HepG2 (cell line): ENCODE results near the gene SPSB2. TPM values are rescaled to one million over a fixed set of nuclear protein-coding genes. Genes with fewer than 3 reads are reported as not detected.

Experiments
- ARID2 ChIP-seq: sonication (generic); formaldehyde crosslinking; IDR thresholded peaks from 2 replicates; pipeline ENCODE4 v1.8.1; 2022; ENCODE audit warnings: mild to moderate bottlenecking, missing genetic modification reagents, borderline replicate concordance
- ATF7 ChIP-seq, 2 experiments: fragments of 450-650 bp in 1 of 2; sonication (generic) in 1 of 2; formaldehyde crosslinking in 1 of 2; IDR thresholded peaks; 2 replicates each; pipeline versions ENCODE4 v1.4.0 to v1.6.1; 2016 to 2020; ENCODE audit warnings: antibody characterized with exemption in 1 of 2, mild to moderate bottlenecking in 1 of 2, missing genetic modification reagents in 1 of 2
- CBFB ChIP-seq: sonication (generic); formaldehyde crosslinking; IDR thresholded peaks from 2 replicates; pipeline ENCODE4 v1.4.0; 2020; ENCODE audit warnings: missing genetic modification reagents
- FOSL2 ChIP-seq: sonication (generic); formaldehyde crosslinking; IDR thresholded peaks from 2 replicates; pipeline ENCODE4 v1.4.0; 2020; ENCODE audit warnings: missing genetic modification reagents
- FOXC1 ChIP-seq: sonication (generic); formaldehyde crosslinking; IDR thresholded peaks from 2 replicates; pipeline ENCODE4 v1.8.0; 2022; ENCODE audit warnings: mild to moderate bottlenecking, missing genetic modification reagents, borderline replicate concordance
- KAT8 ChIP-seq: IDR thresholded peaks from 2 replicates; pipeline ENCODE4 v1.6.1; 2016; ENCODE audit warnings: missing genetic modification reagents, missing compliant biosample characterization
- NONO ChIP-seq, 2 experiments: fragments of 450-650 bp in 1 of 2; sonication (generic) in 1 of 2; formaldehyde crosslinking in 1 of 2; IDR thresholded peaks in 1 of 2; conservative IDR thresholded peaks in 1 of 2; 2 replicates each; pipeline versions ENCODE4 v1.6.1 to v1.8.0; 2017 to 2022; ENCODE audit warnings: mild to moderate bottlenecking in 1 of 2, missing genetic modification reagents in 1 of 2, moderate library complexity in 1 of 2
- POGZ ChIP-seq: sonication (generic); formaldehyde crosslinking; IDR thresholded peaks from 2 replicates; pipeline ENCODE4 v1.4.0; 2020; ENCODE audit warnings: mild to moderate bottlenecking, missing genetic modification reagents
- PPARG ChIP-seq: conservative IDR thresholded peaks from 2 replicates; pipeline ENCODE4 v1.6.1; 2016; ENCODE audit warnings: missing biosample characterization, missing genetic modification reagents
- RAD21 ChIP-seq: fragments of 450-650 bp; formaldehyde crosslinking; IDR thresholded peaks from 2 replicates; pipeline ENCODE4 v1.5.0; 2020; ENCODE audit warnings: mild to moderate bottlenecking
- SIX4 ChIP-seq: sonication (generic); formaldehyde crosslinking; IDR thresholded peaks from 2 replicates; pipeline ENCODE4 v1.4.0; 2020; ENCODE audit warnings: missing genetic modification reagents
- TBX3 ChIP-seq: fragments of 450-650 bp; IDR thresholded peaks from 2 replicates; pipeline ENCODE4 v1.6.1; 2017; ENCODE audit warnings: antibody characterized with exemption, mild to moderate bottlenecking, inconsistent platforms, borderline replicate concordance
- TMF1 ChIP-seq: sonication (generic); formaldehyde crosslinking; IDR thresholded peaks from 2 replicates; pipeline ENCODE4 v1.8.1; 2022; ENCODE audit warnings: low read depth, missing genetic modification reagents
- TOE1 ChIP-seq: sonication (generic); formaldehyde crosslinking; IDR thresholded peaks from 2 replicates; pipeline ENCODE4 v1.4.0; 2020; ENCODE audit warnings: mild to moderate bottlenecking, missing genetic modification reagents
- TSC22D2 ChIP-seq: sonication (generic); formaldehyde crosslinking; IDR thresholded peaks from 2 replicates; pipeline ENCODE4 v1.5.1; 2020; ENCODE audit warnings: missing genetic modification reagents, mild to moderate bottlenecking, borderline replicate concordance
- ZNF17 ChIP-seq: sonication (generic); formaldehyde crosslinking; IDR thresholded peaks from 2 replicates; pipeline ENCODE4 v1.5.0; 2020; ENCODE audit warnings: mild to moderate bottlenecking, missing genetic modification reagents
- ZNF331 ChIP-seq: sonication (generic); formaldehyde crosslinking; IDR thresholded peaks from 2 replicates; pipeline ENCODE4 v1.4.0; 2020; ENCODE audit warnings: missing genetic modification reagents
- polyA plus RNA-seq, 8 experiments: library from polyadenylated mRNA; depleted of rRNA in 3 of 8; stranded (reverse) in 7 of 8; unstranded in 1 of 8; fragments of >200 nt; fragmentation: Illumina TruSeq in 4 of 8; extraction: Trizol in 4 of 8; gene quantifications; 2 replicates each; pipeline versions ENCODE4 v1.2.1 to v1.2.3, GENCODE V29; 2011 to 2016; ENCODE audit warnings: low read depth in 4 of 8, missing spikeins in 1 of 8, mixed read lengths in 1 of 8; ENCODE audit not compliant: insufficient read depth in 1 of 8
- total RNA-seq, 5 experiments: library from RNA; depleted of rRNA; stranded (reverse); fragments of >200 nt; fragmentation: Illumina TruSeq; extraction: Trizol; gene quantifications; 2 replicates each; pipeline ENCODE4 v1.2.3, GENCODE V29; 2016; ENCODE audit warnings: low read depth in 1 of 5
- TF ChIP-seq, protein P1 (sequence below): sonication (generic); formaldehyde crosslinking; IDR thresholded peaks from 2 replicates; pipeline ENCODE4 v1.4.0; 2020; ENCODE audit warnings: missing genetic modification reagents, borderline replicate concordance
- TF ChIP-seq, protein P2 (sequence below): sonication (generic); formaldehyde crosslinking; IDR thresholded peaks from 2 replicates; pipeline ENCODE4 v1.5.0; 2020; ENCODE audit warnings: missing genetic modification reagents, mild to moderate bottlenecking, borderline replicate concordance
- TF ChIP-seq, protein P3 (sequence below): fragments of 450-650 bp; IDR thresholded peaks from 2 replicates; pipeline ENCODE4 v1.6.1; 2017
- TF ChIP-seq, protein P4 (sequence below), 2 experiments: sonication (generic) in 1 of 2; formaldehyde crosslinking in 1 of 2; IDR thresholded peaks; 2 replicates each; pipeline versions ENCODE4 v1.4.0 to v1.6.1; 2018 to 2020; ENCODE audit warnings: missing genetic modification reagents in 2 of 2, borderline replicate concordance in 1 of 2, low read depth in 1 of 2, mild to moderate bottlenecking in 1 of 2, missing biosample characterization in 1 of 2

Gene SPSB2
- total and polyA plus RNA-seq, 2 of the 13 experiments (the other 11 are each of a cell fraction or from before 2014, with no cell fraction given), result 2.0 to 6.2 TPM

DNA sequence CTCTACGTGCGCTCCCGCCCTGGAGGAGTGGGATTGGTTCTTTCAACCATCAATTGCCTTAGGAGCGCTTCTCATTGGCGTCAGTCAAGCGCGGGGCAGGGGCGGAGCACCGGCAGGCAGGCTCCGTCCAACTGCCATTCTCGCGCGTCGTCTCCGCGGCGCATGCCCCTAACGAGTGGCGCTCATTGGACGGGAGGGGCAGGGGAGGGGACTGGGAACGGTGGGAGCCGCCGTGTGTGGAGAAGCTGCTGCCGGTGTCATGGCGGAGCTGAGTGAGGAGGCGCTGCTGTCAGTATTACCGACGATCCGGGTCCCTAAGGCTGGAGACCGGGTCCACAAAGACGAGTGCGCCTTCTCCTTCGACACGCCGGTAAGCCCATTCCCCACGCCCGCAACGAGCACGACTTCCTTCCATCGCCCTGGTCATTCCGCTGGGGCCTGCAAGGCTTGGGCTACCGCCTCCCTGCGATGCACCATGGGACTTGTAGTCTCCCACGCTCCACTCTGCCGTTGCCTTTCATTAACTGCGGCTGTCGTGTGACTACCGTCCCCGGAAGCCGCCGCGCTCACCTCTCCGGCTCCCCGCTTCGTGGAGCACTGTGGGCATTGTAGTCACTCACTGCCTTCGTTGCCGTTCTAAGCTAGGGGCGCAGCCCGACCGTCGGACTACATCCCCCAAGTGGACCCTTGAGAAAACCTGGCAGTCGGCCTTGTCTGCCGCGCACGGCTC lies 21.0 kb downstream of the SPSB2 start, which contains the start of gene USP5 (continued):
- TF ChIP-seq, protein P1, sequence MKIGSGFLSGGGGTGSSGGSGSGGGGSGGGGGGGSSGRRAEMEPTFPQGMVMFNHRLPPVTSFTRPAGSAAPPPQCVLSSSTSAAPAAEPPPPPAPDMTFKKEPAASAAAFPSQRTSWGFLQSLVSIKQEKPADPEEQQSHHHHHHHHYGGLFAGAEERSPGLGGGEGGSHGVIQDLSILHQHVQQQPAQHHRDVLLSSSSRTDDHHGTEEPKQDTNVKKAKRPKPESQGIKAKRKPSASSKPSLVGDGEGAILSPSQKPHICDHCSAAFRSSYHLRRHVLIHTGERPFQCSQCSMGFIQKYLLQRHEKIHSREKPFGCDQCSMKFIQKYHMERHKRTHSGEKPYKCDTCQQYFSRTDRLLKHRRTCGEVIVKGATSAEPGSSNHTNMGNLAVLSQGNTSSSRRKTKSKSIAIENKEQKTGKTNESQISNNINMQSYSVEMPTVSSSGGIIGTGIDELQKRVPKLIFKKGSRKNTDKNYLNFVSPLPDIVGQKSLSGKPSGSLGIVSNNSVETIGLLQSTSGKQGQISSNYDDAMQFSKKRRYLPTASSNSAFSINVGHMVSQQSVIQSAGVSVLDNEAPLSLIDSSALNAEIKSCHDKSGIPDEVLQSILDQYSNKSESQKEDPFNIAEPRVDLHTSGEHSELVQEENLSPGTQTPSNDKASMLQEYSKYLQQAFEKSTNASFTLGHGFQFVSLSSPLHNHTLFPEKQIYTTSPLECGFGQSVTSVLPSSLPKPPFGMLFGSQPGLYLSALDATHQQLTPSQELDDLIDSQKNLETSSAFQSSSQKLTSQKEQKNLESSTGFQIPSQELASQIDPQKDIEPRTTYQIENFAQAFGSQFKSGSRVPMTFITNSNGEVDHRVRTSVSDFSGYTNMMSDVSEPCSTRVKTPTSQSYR (CRISPR knock-in tag), result 0 out of 2 replicates have a peak, but pooled peaks have one; percentile 3
- TF ChIP-seq ATF7 (IDR thresholded peaks at IDR 0.05), result no peak
- TF ChIP-seq ATF7 (CRISPR knock-in tag; IDR thresholded peaks at IDR 0.05), result peak; percentile 53; the same call in 1 of the 2 replicates
- no peak for TF ChIP-seq TOE1 (CRISPR knock-in tag)
- peak; percentile 65 for TF ChIP-seq RAD21 (CRISPR knock-in tag)
- peak; percentile 73 for TF ChIP-seq KAT8 (CRISPR knock-in tag)
- TF ChIP-seq, protein P2, sequence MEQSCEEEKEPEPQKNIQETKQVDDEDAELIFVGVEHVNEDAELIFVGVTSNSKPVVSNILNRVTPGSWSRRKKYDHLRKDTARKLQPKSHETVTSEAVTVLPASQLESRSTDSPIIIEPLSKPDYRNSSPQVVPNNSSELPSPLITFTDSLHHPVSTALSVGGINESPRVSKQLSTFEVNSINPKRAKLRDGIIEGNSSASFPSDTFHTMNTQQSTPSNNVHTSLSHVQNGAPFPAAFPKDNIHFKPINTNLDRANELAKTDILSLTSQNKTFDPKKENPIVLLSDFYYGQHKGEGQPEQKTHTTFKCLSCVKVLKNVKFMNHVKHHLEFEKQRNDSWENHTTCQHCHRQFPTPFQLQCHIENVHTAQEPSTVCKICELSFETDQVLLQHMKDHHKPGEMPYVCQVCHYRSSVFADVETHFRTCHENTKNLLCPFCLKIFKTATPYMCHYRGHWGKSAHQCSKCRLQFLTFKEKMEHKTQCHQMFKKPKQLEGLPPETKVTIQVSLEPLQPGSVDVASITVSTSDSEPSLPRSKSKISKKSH (CRISPR knock-in tag), result peak; percentile 96
- peak; percentile 75; the same call in 1 of the 2 replicates for TF ChIP-seq FOXC1
- no peak for TF ChIP-seq ZNF17 (CRISPR knock-in tag)
- 0 out of 2 replicates have a peak, but pooled peaks have one; percentile 75 for TF ChIP-seq CBFB
- TF ChIP-seq POGZ (CRISPR knock-in tag), result peak; percentile 33; the same call in 1 of the 2 replicates
- no peak for TF ChIP-seq NONO (IDR thresholded peaks at IDR 0.05)
- peak; percentile 72 for TF ChIP-seq NONO (CRISPR knock-in tag; conservative IDR thresholded peaks at IDR 0.05)
- no peak for TF ChIP-seq SIX4 (CRISPR knock-in tag)
- TF ChIP-seq PPARG (CRISPR knock-in tag), result no peak
- TF ChIP-seq FOSL2 (CRISPR knock-in tag), result no peak; the same call in none of the 2 replicates
- TF ChIP-seq TSC22D2 (CRISPR knock-in tag), result no peak
- TF ChIP-seq ARID2, result no peak
- TF ChIP-seq, protein P3, sequence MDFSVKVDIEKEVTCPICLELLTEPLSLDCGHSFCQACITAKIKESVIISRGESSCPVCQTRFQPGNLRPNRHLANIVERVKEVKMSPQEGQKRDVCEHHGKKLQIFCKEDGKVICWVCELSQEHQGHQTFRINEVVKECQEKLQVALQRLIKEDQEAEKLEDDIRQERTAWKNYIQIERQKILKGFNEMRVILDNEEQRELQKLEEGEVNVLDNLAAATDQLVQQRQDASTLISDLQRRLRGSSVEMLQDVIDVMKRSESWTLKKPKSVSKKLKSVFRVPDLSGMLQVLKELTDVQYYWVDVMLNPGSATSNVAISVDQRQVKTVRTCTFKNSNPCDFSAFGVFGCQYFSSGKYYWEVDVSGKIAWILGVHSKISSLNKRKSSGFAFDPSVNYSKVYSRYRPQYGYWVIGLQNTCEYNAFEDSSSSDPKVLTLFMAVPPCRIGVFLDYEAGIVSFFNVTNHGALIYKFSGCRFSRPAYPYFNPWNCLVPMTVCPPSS, result no peak
- TF ChIP-seq ZNF331, result 0 out of 2 replicates have a peak, but pooled peaks have one; percentile 23
- TF ChIP-seq, protein P4, sequence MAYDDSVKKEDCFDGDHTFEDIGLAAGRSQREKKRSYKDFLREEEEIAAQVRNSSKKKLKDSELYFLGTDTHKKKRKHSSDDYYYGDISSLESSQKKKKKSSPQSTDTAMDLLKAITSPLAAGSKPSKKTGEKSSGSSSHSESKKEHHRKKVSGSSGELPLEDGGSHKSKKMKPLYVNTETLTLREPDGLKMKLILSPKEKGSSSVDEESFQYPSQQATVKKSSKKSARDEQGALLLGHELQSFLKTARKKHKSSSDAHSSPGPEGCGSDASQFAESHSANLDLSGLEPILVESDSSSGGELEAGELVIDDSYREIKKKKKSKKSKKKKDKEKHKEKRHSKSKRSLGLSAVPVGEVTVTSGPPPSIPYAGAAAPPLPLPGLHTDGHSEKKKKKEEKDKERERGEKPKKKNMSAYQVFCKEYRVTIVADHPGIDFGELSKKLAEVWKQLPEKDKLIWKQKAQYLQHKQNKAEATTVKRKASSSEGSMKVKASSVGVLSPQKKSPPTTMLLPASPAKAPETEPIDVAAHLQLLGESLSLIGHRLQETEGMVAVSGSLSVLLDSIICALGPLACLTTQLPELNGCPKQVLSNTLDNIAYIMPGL (CRISPR knock-in tag; IDR thresholded peaks at IDR 0.05; ENCODE audit: borderline replicate concordance in 1 of 2, low read depth in 1 of 2), result peak; percentile 14 to 25; a peak in 1 of 4 replicates
- TF ChIP-seq TBX3, result 0 out of 2 replicates have a peak, but pooled peaks have one; percentile 8
- TF ChIP-seq TMF1 (CRISPR knock-in tag), result no peak
